Left ventricle myocardium inferior (tissue), 1 donor: Measurements from ENCODE around the gene CARD14. TPM values are rescaled to one million over a fixed set of nuclear protein-coding genes. Genes with fewer than 3 reads are reported as not detected.
"Not testable (repeated sequence)": the region's sequence is repeated elsewhere in the genome, so short reads cannot be mapped to it uniquely, and the experiment has no call there.

Source experiments
- DNase-seq: peaks from one replicate; pipeline ENCODE4 v3.0.0-alpha.2; 2020
- H3K27ac ChIP-seq: fragments of 200-600 bp; replicated peaks from 2 replicates; pipeline ENCODE4 v1.8.0; 2021
- H3K27me3 ChIP-seq: fragments of 200-600 bp; 2 replicates; pipeline ENCODE4 v1.8.0; 2021; ENCODE audit warnings: low read depth
- H3K36me3 ChIP-seq: fragments of 200-600 bp; 2 replicates; pipeline ENCODE4 v1.8.0; 2021
- H3K4me1 ChIP-seq: fragments of 200-600 bp; 2 replicates; pipeline ENCODE4 v1.8.0; 2021
- H3K4me3 ChIP-seq: fragments of 200-600 bp; 2 replicates; pipeline ENCODE4 v1.8.0; 2021; ENCODE audit warnings: mild to moderate bottlenecking, moderate library complexity
- H3K9me3 ChIP-seq: fragments of 200-600 bp; replicated peaks from 2 replicates; pipeline ENCODE4 v1.8.0; 2021
- CTCF ChIP-seq: fragments of 200-600 bp; IDR thresholded peaks from 2 replicates; pipeline ENCODE4 v1.8.0; 2021; ENCODE audit warnings: antibody characterized with exemption, mild to moderate bottlenecking, borderline replicate concordance
- intact Hi-C: fragments of 100-400 bp; cut with micrococcal nuclease; formaldehyde crosslinking; loops from one replicate; pipeline ENCODE4 v1.11.0; 2022
- total RNA-seq: library from RNA; stranded (reverse); fragmentation: NEBNext Ultra II Directional; extraction: Animal tissue kit (Norgen Biotek cat#: 25700); gene quantifications from one replicate; pipeline ENCODE4 v1.2.1, GENCODE V29; 2021
- donor health status: DM: no; HTN: yes; CAD: no; lungs with severe emphysema.

The CARD14 gene
- total RNA-seq, 1 donor from 2014 or later = 0.49 TPM

- peaks cover 10% of the 10 kb centered on the region for H3K27me3 ChIP-seq
- intact Hi-C loops = no loop called here
- H3K36me3 ChIP-seq = no peaks in the 10 kb centered on the region
- no peak overlapping the region for H3K4me3 ChIP-seq
- H3K27ac ChIP-seq = no peak overlapping the region
- no peak for DNase-seq
- H3K9me3 ChIP-seq = no peaks in the 10 kb centered on the region
- no peaks in the 10 kb centered on the region for H3K4me1 ChIP-seq
- no peak for TF ChIP-seq CTCF
These were observed 28.4 kb downstream of the CARD14 start for GRCh38 chr17:80198144-80198661.

GRCh38 chr17:80199295-80199694 is 29.5 kb downstream of the CARD14 start:
- intact Hi-C loops, H3K27ac ChIP-seq: not testable (repeated sequence)

GRCh38 chr17:80201446-80201845 is 31.6 kb downstream of the CARD14 start:
- TF ChIP-seq CTCF = no peak
- no peak overlapping the region for H3K4me3 ChIP-seq
- no peaks in the 10 kb centered on the region for H3K36me3 ChIP-seq
- H3K27ac ChIP-seq = no peak overlapping the region
- intact Hi-C loops = no loop called here
- H3K4me1 ChIP-seq = no peaks in the 10 kb centered on the region
- DNase-seq = no peak
- H3K9me3 ChIP-seq = no peaks in the 10 kb centered on the region
- H3K27me3 ChIP-seq = no peaks in the 10 kb centered on the region

More at GRCh38 chr17:80199295-80199694, 29.5 kb downstream of the CARD14 start:
- H3K4me1 ChIP-seq, H3K9me3 ChIP-seq, DNase-seq, H3K36me3 ChIP-seq, H3K4me3 ChIP-seq: not testable (repeated sequence)
- H3K27me3 ChIP-seq = peaks cover 10% of the 10 kb centered on the region

GRCh38 chr17:80202197-80202596 is 32.4 kb downstream of the CARD14 start:
- Histone ChIP-seq H3K27ac (no peak overlapping the region), H3K9me3 (no peaks in the 10 kb centered on the region), H3K27me3 (no peaks in the 10 kb centered on the region), H3K4me3 (no peak overlapping the region), H3K4me1 (no peaks in the 10 kb centered on the region), H3K36me3 (no peaks in the 10 kb centered on the region)
- intact Hi-C loops = no loop called here
- no peak for DNase-seq
- no peak for TF ChIP-seq CTCF

GRCh38 chr17:80203471-80203963 is 33.7 kb downstream of the CARD14 start:
- H3K4me1 ChIP-seq = no peaks in the 10 kb centered on the region
- TF ChIP-seq CTCF = no peak
- H3K27ac ChIP-seq = no peak overlapping the region
- no peak for DNase-seq
- intact Hi-C loops = no loop called here
- H3K9me3 ChIP-seq = no peaks in the 10 kb centered on the region
- no peaks in the 10 kb centered on the region for H3K27me3 ChIP-seq
- H3K4me3 ChIP-seq = no peak overlapping the region
- no peaks in the 10 kb centered on the region for H3K36me3 ChIP-seq

GRCh38 chr17:80204626-80205468 is 35.0 kb downstream of the CARD14 start:
- DNase-seq = no peak
- H3K4me3 ChIP-seq = no peak overlapping the region
- TF ChIP-seq CTCF = no peak
- no peak overlapping the region for H3K27ac ChIP-seq
- no peaks in the 10 kb centered on the region for H3K9me3 ChIP-seq
- peaks cover 13% of the 10 kb centered on the region for H3K36me3 ChIP-seq
- no peaks in the 10 kb centered on the region for H3K4me1 ChIP-seq
- intact Hi-C loops = no loop called here
- no peaks in the 10 kb centered on the region for H3K27me3 ChIP-seq
